CD4-positive, alpha-beta T cell (primary cell): ENCODE results near the gene NFATC1. TPM values are rescaled to one million over a fixed set of nuclear protein-coding genes. Genes with fewer than 3 reads are reported as not detected.
A peak's percentile ranks its signal among the peaks of the same experiment; 100 is the strongest.

Experiments used
- ATAC-seq: fragments of 200-7000 bp; cut with Tn5 transposase; one replicate; pipeline ENCODE4 v1.10.0; 2022; ENCODE audit warnings: mild to moderate bottlenecking; ENCODE audit not compliant: poor library complexity
- CTCF ChIA-PET: fragments of 350-600 bp; sonication (Branson Sonifier 250); formaldehyde crosslinking; loops from one replicate; lab custom pipeline; 2021; ENCODE audit warnings: antibody characterized with exemption, inconsistent platforms; lab: Charles Lee
- POLR2A ChIA-PET: fragments of 350-600 bp; sonication (Branson Sonifier 250); formaldehyde crosslinking; loops from one replicate; lab custom pipeline; 2021; ENCODE audit warnings: antibody characterized with exemption, inconsistent platforms; lab: Charles Lee
- DNase-seq, 14 experiments: peaks; one replicate each; pipeline ENCODE4 v3.0.0-alpha.2; 2013 to 2020; ENCODE audit warnings: mixed read lengths in 2 of 14
- H3K27ac ChIP-seq, 2 donors: one replicate each; pipeline versions ENCODE4 v1.5.1 to v1.7.0; 2013; ENCODE audit warnings: low read length in 2 of 2, low read depth in 1 of 2, mild to moderate bottlenecking in 1 of 2
- H3K27me3 ChIP-seq, 2 experiments: 1 replicate in 1 of 2; 2 replicates in 1 of 2; pipeline versions ENCODE4 v1.6.1 to v1.7.0; 2013; ENCODE audit warnings: low read length in 2 of 2, control low read depth in 1 of 2, mild to moderate bottlenecking in 1 of 2, moderate library complexity in 1 of 2; ENCODE audit not compliant: insufficient read depth in 2 of 2, control insufficient read depth in 1 of 2
- H3K36me3 ChIP-seq: one replicate; pipeline ENCODE4 v1.6.1; 2013; ENCODE audit warnings: low read length, control low read depth; ENCODE audit not compliant: insufficient read depth
- H3K4me1 ChIP-seq: one replicate; pipeline ENCODE4 v1.6.1; 2013; ENCODE audit warnings: low read length, control low read depth; ENCODE audit not compliant: insufficient read depth
- H3K4me3 ChIP-seq: one replicate; pipeline ENCODE4 v1.5.1; 2013; ENCODE audit warnings: mild to moderate bottlenecking, low read length, moderate library complexity
- H3K9me3 ChIP-seq, 2 experiments: 1 replicate in 1 of 2; 2 replicates in 1 of 2; pipeline versions ENCODE4 v1.6.1 to v1.7.0; 2013; ENCODE audit warnings: low read length in 2 of 2, mild to moderate bottlenecking in 2 of 2, control low read depth in 1 of 2, moderate library complexity in 1 of 2; ENCODE audit not compliant: control insufficient read depth in 1 of 2, insufficient read depth in 1 of 2
- H3K27ac Mint-ChIP-seq: one replicate; pipeline ENCODE4 v1.8.0; 2020; ENCODE audit warnings: mixed read lengths
- H3K27me3 Mint-ChIP-seq: one replicate; pipeline ENCODE4 v1.8.0; 2021; ENCODE audit warnings: mixed read lengths
- H3K36me3 Mint-ChIP-seq: one replicate; pipeline ENCODE4 v1.8.0; 2021; ENCODE audit warnings: low read depth, mixed read lengths
- H3K4me1 Mint-ChIP-seq: one replicate; pipeline ENCODE4 v1.8.0; 2021; ENCODE audit warnings: low read depth, mixed read lengths
- H3K4me3 Mint-ChIP-seq: one replicate; pipeline ENCODE4 v1.8.0; 2020; ENCODE audit warnings: mild to moderate bottlenecking, mixed read lengths
- H3K9me3 Mint-ChIP-seq: one replicate; pipeline ENCODE4 v1.8.0; 2020; ENCODE audit warnings: mixed read lengths
- CTCF ChIP-seq: fragments of 200-600 bp; IDR thresholded peaks from one replicate; pipeline ENCODE4 v1.8.0; 2022; ENCODE audit warnings: antibody characterized with exemption, mild to moderate bottlenecking
- intact Hi-C, 2 experiments: fragments of 100-400 bp; cut with DNase I in 1 of 2; cut with micrococcal nuclease in 1 of 2; formaldehyde crosslinking; loops; one replicate each; pipeline versions ENCODE4 v1.15.1 to v1.9.0; 2023 to 2025; cut with DNase I, micrococcal nuclease
- total RNA-seq, 174 experiments: library from RNA in 2 of 174; stranded (reverse) in 2 of 174; gene quantifications; one replicate each; pipeline ENCODE4 v1.2.3 and lab custom pipeline; 2021 to 2026

The NFATC1 gene
- total RNA-seq, 2 experiments from 2014 or later: 107 to 113 TPM

- TF ChIP-seq CTCF: no peak
- no peak overlapping the region for H3K4me3 ChIP-seq
- Mint-ChIP-seq H3K27ac (peak overlapping the region; percentile 71), H3K27me3 (no peaks in the 10 kb centered on the region), H3K4me3 (no peak overlapping the region), H3K36me3 (peaks cover 61% of the 10 kb centered on the region), H3K9me3 (no peaks in the 10 kb centered on the region), H3K4me1 (peaks cover 4% of the 10 kb centered on the region)
- no peak overlapping the region for H3K27ac ChIP-seq
- intact Hi-C loops: no loop called here
- no peak for ATAC-seq
- no peaks in the 10 kb centered on the region for H3K4me1 ChIP-seq
- no peaks in the 10 kb centered on the region for H3K27me3 ChIP-seq
- CTCF ChIA-PET: no interaction called here
- no peak for DNase-seq
- peaks cover 61% of the 10 kb centered on the region for H3K36me3 ChIP-seq
- POLR2A ChIA-PET: no interaction called here
- H3K9me3 ChIP-seq: no peaks in the 10 kb centered on the region
Observed at GRCh38 chr18:79460481-79461300, 65.0 kb downstream of the NFATC1 start.

GRCh38 chr18:79461627-79462026, 65.9 kb downstream of the NFATC1 start:
- POLR2A ChIA-PET: no interaction called here
- Histone ChIP-seq H3K9me3 (no peaks in the 10 kb centered on the region), H3K27me3 (no peaks in the 10 kb centered on the region), H3K36me3 (peaks cover 58% of the 10 kb centered on the region), H3K27ac (no peak overlapping the region), H3K4me1 (no peaks in the 10 kb centered on the region), H3K4me3 (no peak overlapping the region)
- Mint-ChIP-seq H3K4me3 (no peak overlapping the region), H3K27ac (peak overlapping the region; percentile 61), H3K36me3 (peaks cover 63% of the 10 kb centered on the region), H3K9me3 (no peaks in the 10 kb centered on the region), H3K27me3 (no peaks in the 10 kb centered on the region), H3K4me1 (peaks cover 4% of the 10 kb centered on the region)
- intact Hi-C loops: no loop called here
- DNase-seq: no peak
- no peak for TF ChIP-seq CTCF
- no peak for ATAC-seq
- CTCF ChIA-PET: no interaction called here

- Mint-ChIP-seq H3K27ac (no peak overlapping the region), H3K36me3 (peaks cover 66% of the 10 kb centered on the region), H3K4me1 (peaks cover 10% of the 10 kb centered on the region), H3K27me3 (no peaks in the 10 kb centered on the region), H3K4me3 (no peak overlapping the region), H3K9me3 (no peaks in the 10 kb centered on the region)
- no peak for ATAC-seq
- CTCF ChIA-PET: no interaction called here
- TF ChIP-seq CTCF: no peak
- Histone ChIP-seq H3K36me3 (peaks cover 68% of the 10 kb centered on the region), H3K4me3 (no peak overlapping the region), H3K9me3 (no peaks in the 10 kb centered on the region), H3K27ac (no peak overlapping the region), H3K27me3 (no peaks in the 10 kb centered on the region), H3K4me1 (peaks cover 2% of the 10 kb centered on the region)
- intact Hi-C loops: no loop called here
- no peak for DNase-seq
- POLR2A ChIA-PET: interaction anchor here (0.6 to 1.0 kb wide), 2 partner anchors 69 to 70 kb away, joined by 3 read pairs; no protein-coding TSS in a partner anchor
Observed at GRCh38 chr18:79463424-79463960, 67.8 kb downstream of the NFATC1 start.
